ENCODE data around the gene WLS. TPM values are rescaled to one million over a fixed set of nuclear protein-coding genes. Genes with fewer than 3 reads are reported as not detected.

The WLS gene
- total and polyA plus RNA-seq, 2 experiments from 2014 or later: 0.87 to 1.2 TPM

DNA sequence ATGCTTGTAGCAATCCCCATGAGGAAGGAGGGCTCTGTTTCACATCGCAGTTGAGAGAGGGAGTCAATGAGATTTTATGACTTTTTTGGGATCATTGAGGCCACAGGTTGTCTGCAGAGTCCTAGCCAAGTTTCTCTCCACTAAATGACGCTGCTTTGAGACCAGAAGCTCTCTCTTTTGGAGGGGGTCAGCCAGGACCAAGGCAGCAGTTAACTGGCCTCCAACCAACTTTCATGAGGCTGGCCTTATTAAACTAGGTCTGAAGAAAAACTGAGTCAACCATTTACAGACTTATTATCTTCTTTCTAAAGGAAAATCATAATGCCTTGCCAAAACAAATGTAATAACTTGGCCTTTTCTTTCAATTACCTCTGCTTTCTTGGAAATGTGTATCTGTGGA lies 8.6 kb downstream of the WLS start:
- no peaks in the 10 kb centered on the region for H3K79me2 ChIP-seq (replicated peaks; ENCODE audit: insufficient read depth)
- H3F3A ChIP-seq (replicated peaks; ENCODE audit: low read depth): no peaks in the 10 kb centered on the region
- H3K36me3 Mint-ChIP-seq (ENCODE audit: low read depth): no peaks in the 10 kb centered on the region
- H3K9me3 Mint-ChIP-seq: no peaks in the 10 kb centered on the region
- no peak overlapping the region for H2AFZ ChIP-seq
- no peak overlapping the region for H3K27ac ChIP-seq (ENCODE audit: low read depth)
- no peak for TF ChIP-seq POLR2AphosphoS5 (IDR thresholded peaks at IDR 0.05; ENCODE audit: low read depth)
- TF ChIP-seq EZH2phosphoT487 (IDR thresholded peaks at IDR 0.05; ENCODE audit: unreplicated experiment): no peak
- TF ChIP-seq REST (IDR thresholded peaks at IDR 0.05; ENCODE audit: unreplicated experiment): no peak
- TF ChIP-seq STAT1 (IDR thresholded peaks at IDR 0.05; ENCODE audit: unreplicated experiment): no peak
- TF ChIP-seq CTCF (conservative IDR thresholded peaks at IDR 0.05; ENCODE audit: low read depth in 2 of 2): no peak
- TF ChIP-seq ZNF462 (CRISPR knock-in tag; IDR thresholded peaks at IDR 0.05): no peak
- H3K4me2 ChIP-seq: no peak overlapping the region
- H3K4me1 ChIP-seq (ENCODE audit: insufficient read depth): peaks cover 13% of the 10 kb centered on the region
- H3K27me3 Mint-ChIP-seq (ENCODE audit: insufficient read depth, low read depth, poor library complexity): peaks cover 11% of the 10 kb centered on the region
- ATAC-seq: no peak
- H3K4me3 Mint-ChIP-seq: no peak overlapping the region
- no peak for DNase-seq (ENCODE audit: low spot score)
- H3K27ac Mint-ChIP-seq: no peak overlapping the region
- peaks cover 8% of the 10 kb centered on the region; the same call in 2 of the 3 replicates for H3K4me1 Mint-ChIP-seq
- peaks cover 52% of the 10 kb centered on the region for H3K27me3 ChIP-seq (ENCODE audit: insufficient read depth)
- 0 out of 2 replicates have a peak, but pooled peaks cover 4% of the 10 kb centered on the region for H4K20me1 ChIP-seq (replicated peaks; ENCODE audit: insufficient read depth)
- H3K9me2 ChIP-seq (ENCODE audit: insufficient read depth): no peaks in the 10 kb centered on the region
- no peak overlapping the region for H3K4me3 ChIP-seq
- H3K36me3 ChIP-seq (ENCODE audit: insufficient read depth): no peaks in the 10 kb centered on the region
